Panc1 (cell line): ENCODE results near the gene ASIP. TPM values are rescaled to one million over a fixed set of nuclear protein-coding genes. Genes with fewer than 3 reads are reported as not detected.

Source experiments
- ATAC-seq: fragments of 200-7000 bp; cut with Tn5 transposase; 2 replicates; pipeline ENCODE4 v1.9.1; 2020; ENCODE audit warnings: mild to moderate bottlenecking, moderate library complexity
- BruUV-seq: library from RNA; stranded (reverse); fragments of 400-500 nt; replicated peaks from 2 replicates; lab custom pipeline; 2021; lab: Mats Ljungman, UMichigan
- CTCF ChIA-PET: fragments of 300-600 bp; sonication (Branson Sonifier 250); formaldehyde crosslinking; loops from one replicate; lab custom pipeline; 2022; ENCODE audit warnings: antibody characterized with exemption; lab: Charles Lee
- POLR2A ChIA-PET: fragments of 300-600 bp; sonication (Branson Sonifier 250); formaldehyde crosslinking; loops from one replicate; lab custom pipeline; 2022; ENCODE audit warnings: antibody characterized with exemption; lab: Charles Lee
- DNase-seq: peaks from one replicate; pipeline ENCODE4 v3.0.0-alpha.2; 2010; ENCODE audit warnings: low read depth, low spot score
- H3K27ac ChIP-seq: 2 replicates; pipeline ENCODE4 v1.5.1; 2011; ENCODE audit warnings: mild to moderate bottlenecking, low read length, inconsistent platforms
- H3K27me3 ChIP-seq: fragments of 200-500 bp; sonication (Bioruptor generic); 2 replicates; pipeline ENCODE4 v1.6.0; 2014; ENCODE audit warnings: low read length, inconsistent platforms; ENCODE audit not compliant: control insufficient read depth, insufficient read depth
- H3K36me3 ChIP-seq: fragments of 200-500 bp; sonication (Bioruptor generic); 2 replicates; pipeline ENCODE4 v1.5.1; 2014; ENCODE audit warnings: inconsistent platforms, mild to moderate bottlenecking, low read length, moderate library complexity; ENCODE audit not compliant: control insufficient read depth, insufficient read depth
- H3K4me1 ChIP-seq: 2 replicates; pipeline ENCODE4 v1.5.1; 2011; ENCODE audit warnings: inconsistent platforms, mild to moderate bottlenecking, low read length, moderate library complexity; ENCODE audit not compliant: control insufficient read depth, insufficient read depth
- H3K4me3 ChIP-seq, 2 experiments: 2 replicates each; pipeline ENCODE4 v1.5.1; 2011 to 2012; ENCODE audit warnings: low read depth in 2 of 2, low read length in 2 of 2, mild to moderate bottlenecking in 2 of 2, inconsistent platforms in 1 of 2, moderate library complexity in 1 of 2
- H3K9me3 ChIP-seq: fragments of 200-500 bp; sonication (Bioruptor generic); 2 replicates; pipeline ENCODE4 v1.5.1; 2014; ENCODE audit warnings: low read depth, mild to moderate bottlenecking, inconsistent platforms, low read length, moderate library complexity; ENCODE audit not compliant: control insufficient read depth, insufficient read depth
- CTCF ChIP-seq: fragments of 450-650 bp; IDR thresholded peaks from 2 replicates; pipeline ENCODE4 v1.5.1; 2017; ENCODE audit warnings: mild to moderate bottlenecking
- POLR2AphosphoS5 ChIP-seq: IDR thresholded peaks from 2 replicates; pipeline ENCODE4 v1.6.1; 2012; ENCODE audit warnings: mild to moderate bottlenecking, low read depth, low read length, moderate library complexity
- REST ChIP-seq, 2 experiments: IDR thresholded peaks; 2 replicates each; pipeline ENCODE4 v1.6.1; 2011 to 2012; ENCODE audit warnings: low read depth in 2 of 2, control low read depth in 1 of 2, low read length in 1 of 2, mild to moderate bottlenecking in 1 of 2, moderate library complexity in 1 of 2; ENCODE audit not compliant: insufficient read depth in 1 of 2
- SIN3A ChIP-seq: IDR thresholded peaks from 2 replicates; pipeline ENCODE4 v1.6.1; 2012; ENCODE audit warnings: low read depth, mild to moderate bottlenecking, low read length, moderate library complexity, borderline replicate concordance; ENCODE audit not compliant: insufficient read depth
- TCF7L2 ChIP-seq: IDR thresholded peaks from 2 replicates; pipeline ENCODE4 v1.6.1; 2011; ENCODE audit warnings: mild to moderate bottlenecking, low read depth, low read length, inconsistent platforms
- in situ Hi-C: cut with HindIII; loops from 2 replicates; pipeline ENCODE4 v1.10.0; 2016; ENCODE audit warnings: low sequenced_read_pairs, low pct_unique_long_range_greater_than_20kb
- intact Hi-C: fragments of 100-400 bp; cut with micrococcal nuclease; formaldehyde crosslinking; loops from one replicate; pipeline ENCODE4 v1.10.0; 2022; ENCODE audit not compliant: unreplicated experiment
- total RNA-seq: library from RNA; stranded (reverse); gene quantifications from one replicate; pipeline ENCODE4 v1.2.1, GENCODE V29; 2021; ENCODE audit not compliant: unreplicated experiment

Gene ASIP
- total RNA-seq, 1 experiment from 2014 or later, result not detected

DNA sequence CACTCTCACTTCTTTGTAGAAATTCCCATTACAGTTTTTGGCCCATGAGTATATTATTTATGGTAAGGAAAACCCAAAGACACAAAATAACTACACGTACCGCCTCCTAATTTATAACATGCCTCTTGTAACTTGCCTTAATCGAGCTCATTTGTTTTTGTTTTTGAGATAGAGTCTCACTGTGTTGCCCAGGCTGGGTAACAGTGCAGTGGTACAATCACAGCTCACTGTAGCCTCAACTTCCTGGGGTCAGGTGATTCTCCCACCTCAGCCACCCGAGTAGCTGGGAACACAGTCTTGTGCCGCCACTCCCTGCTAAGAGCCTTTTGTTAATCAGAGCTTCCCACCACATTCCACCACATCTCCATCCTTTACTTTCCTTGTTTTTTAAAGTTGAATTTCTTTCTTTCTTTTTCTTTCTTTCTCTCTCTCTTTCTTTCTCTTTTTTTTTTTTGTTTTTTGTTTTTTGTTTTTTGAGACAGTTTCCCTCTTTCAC lies 15.5 kb downstream of the ASIP start:
- intact Hi-C loops, result no loop called here
- no peaks in the 10 kb centered on the region for H3K4me1 ChIP-seq
- no peak for ATAC-seq
- no TSS peak for BruUV-seq
- H3K27ac ChIP-seq, result no peak overlapping the region
- no peak overlapping the region for H3K4me3 ChIP-seq
- ChIA-PET POLR2A (no interaction called here), CTCF (no interaction called here)
- no peaks in the 10 kb centered on the region for H3K36me3 ChIP-seq
- TF ChIP-seq SIN3A (no peak), CTCF (no peak), REST (IDR thresholded peaks at IDR 0.05; ENCODE audit: insufficient read depth in 1 of 2, low read depth in 2 of 2, low read length in 1 of 2) (no peak), POLR2AphosphoS5 (no peak), TCF7L2 (no peak)
- in situ Hi-C loops, result no loop called here
- DNase-seq, result no peak
- no peaks in the 10 kb centered on the region for H3K27me3 ChIP-seq
- H3K9me3 ChIP-seq, result no peaks in the 10 kb centered on the region

GRCh38 chr20:34260208-34260942 lies 19.2 kb downstream of the ASIP start:
- Histone ChIP-seq H3K27me3 (no peaks in the 10 kb centered on the region), H3K4me3 (no peak overlapping the region), H3K4me1 (no peaks in the 10 kb centered on the region), H3K9me3 (no peaks in the 10 kb centered on the region), H3K27ac (no peak overlapping the region), H3K36me3 (no peaks in the 10 kb centered on the region)
- POLR2A ChIA-PET, result no interaction called here
- no TSS peak for BruUV-seq
- DNase-seq, result no peak
- intact Hi-C loops (no loop called here), in situ Hi-C loops (no loop called here)
- no peak for ATAC-seq
- CTCF ChIA-PET, result no interaction called here
- no peak for TF ChIP-seq REST (IDR thresholded peaks at IDR 0.05; ENCODE audit: insufficient read depth in 1 of 2, low read depth in 2 of 2, low read length in 1 of 2)
- no peak for TF ChIP-seq SIN3A
- no peak for TF ChIP-seq TCF7L2
- no peak for TF ChIP-seq POLR2AphosphoS5
